Tracheal epithelial cell (primary cell): Measurements from ENCODE around the gene JAKMIP3. TPM values are rescaled to one million over a fixed set of nuclear protein-coding genes. Genes with fewer than 3 reads are reported as not detected.

Source experiments
- total RNA-seq: library from RNA; depleted of rRNA; stranded (reverse); fragments of >200 nt; gene quantifications from 2 replicates; pipeline ENCODE4 v1.2.1, GENCODE V29; 2014

Gene JAKMIP3
- total RNA-seq = not detected in 2 replicates

DNA sequence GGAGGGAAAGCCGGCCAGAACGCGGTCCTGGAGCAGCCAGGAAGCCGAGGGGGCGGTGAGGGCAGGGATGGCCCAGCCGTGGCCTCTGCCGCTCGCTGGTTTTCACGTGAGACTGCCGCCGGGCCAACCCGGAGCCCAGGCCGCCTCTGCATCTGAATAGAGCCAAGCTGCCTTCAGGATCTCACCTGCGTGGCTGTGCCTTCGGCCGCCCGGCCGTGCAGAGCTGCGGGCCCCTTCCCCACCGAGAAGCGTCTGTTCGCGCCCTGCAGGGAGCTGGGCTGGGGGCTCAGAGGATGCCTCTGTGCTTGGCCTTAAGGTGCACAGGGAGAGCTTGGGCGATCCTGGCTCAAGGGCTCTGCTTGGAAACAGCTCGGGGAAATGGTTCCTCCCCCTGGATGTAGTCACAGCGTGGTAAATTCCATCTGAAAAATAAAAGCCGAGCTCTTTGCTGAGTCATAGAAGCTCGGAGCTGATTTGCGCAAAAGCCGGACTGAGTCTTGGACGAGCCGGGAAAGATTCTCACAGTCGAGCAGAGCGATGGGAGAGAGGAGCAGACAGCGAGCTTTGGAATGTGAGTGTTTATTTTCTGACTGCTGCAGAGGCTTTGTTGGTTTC, at the start of gene JAKMIP3:
TSS of gene JAKMIP3 (plus strand) at position 456 of the 615 bp plus-strand sequence. CDS start 38,863 bp downstream, outside the sequence.

Other genes starting within 250 kb of the JAKMIP3 start
- gene PPP2R2D, start 164.9 kb upstream of the JAKMIP3 start, total RNA-seq = 37.1 and 43.1 TPM in 2 replicates
- gene BNIP3, start 84.0 kb upstream of the JAKMIP3 start, total RNA-seq = 100 and 262 TPM in 2 replicates
- gene DPYSL4, start 121.0 kb downstream of the JAKMIP3 start, total RNA-seq = 0.21 and 1.2 TPM in 2 replicates
- gene STK32C, start 242.0 kb downstream of the JAKMIP3 start, total RNA-seq = 7.2 and 14.2 TPM in 2 replicates